ENCODE results near the gene KCNA10. TPM values are rescaled to one million over a fixed set of nuclear protein-coding genes. Genes with fewer than 3 reads are reported as not detected.
A peak's percentile ranks its signal among the peaks of the same experiment; 100 is the strongest.

Gene KCNA10
- total RNA-seq, 2 donors from 2014 or later, result not detected

DNA sequence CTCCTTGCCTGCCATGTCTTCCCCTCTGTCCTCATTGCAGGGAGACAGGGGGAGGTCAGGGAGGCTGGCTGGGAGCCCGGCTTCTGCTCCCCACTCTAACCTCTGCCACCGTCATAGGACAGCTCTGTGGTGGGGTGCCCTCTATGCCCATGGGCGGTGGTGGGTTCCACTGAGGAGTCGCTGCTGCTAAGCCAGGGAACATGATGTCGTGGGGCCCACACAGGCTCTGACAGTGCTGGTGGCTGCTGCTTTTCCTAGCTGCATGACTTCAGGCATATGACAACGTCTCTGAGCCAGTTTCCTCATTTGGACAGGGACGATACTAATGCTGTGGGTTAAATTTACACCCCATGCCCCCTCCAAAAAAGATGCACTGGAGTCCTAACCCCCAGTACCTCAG lies 14.7 kb downstream of the KCNA10 start:
- Mint-ChIP-seq H3K27me3 (peaks cover 8 to 27% of the 10 kb centered on the region in 2 donors), H3K36me3 (no peaks in the 10 kb centered on the region), H3K27ac (no peak overlapping the region), H3K9me3 (no peaks in the 10 kb centered on the region), H3K4me3 (no peak overlapping the region), H3K4me1 (ENCODE audit: low read depth in 2 of 2) (no peaks in the 10 kb centered on the region)
- ATAC-seq (no peak), DNase-seq (ENCODE audit: low spot score) (no peak)

DNA sequence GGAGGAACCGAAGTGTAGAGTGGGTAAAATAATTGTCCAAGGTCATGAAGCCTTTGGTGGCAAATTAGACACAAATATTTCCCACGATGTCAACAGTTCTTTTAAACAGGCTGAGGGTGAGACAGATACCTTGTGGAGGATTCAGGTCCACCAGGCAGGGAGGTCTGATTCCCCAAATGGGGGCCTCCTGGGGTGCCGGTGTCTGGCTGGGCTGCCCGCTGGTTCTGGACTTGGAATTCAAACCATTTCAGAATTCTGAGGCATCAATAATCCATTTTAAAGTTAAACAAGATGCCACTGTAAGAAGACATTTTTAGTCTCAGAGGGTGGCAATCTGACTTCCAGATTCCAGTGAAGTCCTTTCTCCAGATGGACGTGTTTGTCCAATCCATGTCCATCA lies 15.5 kb downstream of the KCNA10 start:
- peaks cover 8 to 27% of the 10 kb centered on the region in 2 donors for H3K27me3 Mint-ChIP-seq
- no peaks in the 10 kb centered on the region for H3K4me1 Mint-ChIP-seq (ENCODE audit: low read depth in 2 of 2)
- H3K4me3 Mint-ChIP-seq, result no peak overlapping the region
- ATAC-seq (no peak), DNase-seq (ENCODE audit: low spot score) (no peak)
- no peaks in the 10 kb centered on the region for H3K9me3 Mint-ChIP-seq
- H3K27ac Mint-ChIP-seq, result no peak overlapping the region
- H3K36me3 Mint-ChIP-seq, result no peaks in the 10 kb centered on the region

- H3K4me3 Mint-ChIP-seq, result no peak overlapping the region
- ATAC-seq, result no peak
- H3K27me3 Mint-ChIP-seq, result peaks cover 8 to 26% of the 10 kb centered on the region in 2 donors
- no peak for DNase-seq (ENCODE audit: low spot score)
- no peaks in the 10 kb centered on the region for H3K36me3 Mint-ChIP-seq
- no peaks in the 10 kb centered on the region for H3K4me1 Mint-ChIP-seq (ENCODE audit: low read depth in 2 of 2)
- H3K27ac Mint-ChIP-seq, result no peak overlapping the region
- no peaks in the 10 kb centered on the region for H3K9me3 Mint-ChIP-seq
Observed at GRCh38 chr1:110502402-110503151, 16.4 kb downstream of the KCNA10 start.

GRCh38 chr1:110501488-110502132 lies 17.4 kb downstream of the KCNA10 start:
- Mint-ChIP-seq H3K36me3 (no peaks in the 10 kb centered on the region), H3K27me3 (peaks cover 6 to 17% of the 10 kb centered on the region in 2 donors), H3K4me3 (no peak overlapping the region), H3K27ac (no peak overlapping the region), H3K4me1 (ENCODE audit: low read depth in 2 of 2) (no peaks in the 10 kb centered on the region), H3K9me3 (no peaks in the 10 kb centered on the region)
- ATAC-seq, result no peak
- no peak for DNase-seq (ENCODE audit: low spot score)

DNA sequence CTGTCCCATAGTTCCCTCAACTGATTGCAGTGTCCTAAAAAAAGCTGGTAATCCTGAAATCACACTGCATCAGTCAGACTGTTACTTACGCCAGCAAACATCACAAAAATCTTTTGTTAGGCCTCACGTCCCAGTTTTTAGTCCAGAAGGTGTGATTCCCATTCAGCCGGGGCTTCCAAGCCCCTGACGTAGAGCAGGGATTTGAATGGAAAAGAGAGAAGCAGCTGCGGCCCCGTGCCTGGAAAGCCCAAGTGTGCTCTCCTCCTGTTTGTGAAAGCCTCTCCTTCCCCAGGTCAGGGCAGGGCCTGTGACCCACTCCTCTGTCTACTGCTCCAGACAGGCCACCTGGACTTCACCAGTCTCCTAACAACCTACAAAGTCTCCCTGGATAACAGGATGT lies 20.7 kb downstream of the KCNA10 start:
- no peaks in the 10 kb centered on the region for H3K9me3 Mint-ChIP-seq
- peaks cover 6 to 17% of the 10 kb centered on the region in 2 donors for H3K27me3 Mint-ChIP-seq
- no peak overlapping the region for H3K27ac Mint-ChIP-seq
- no peaks in the 10 kb centered on the region for H3K36me3 Mint-ChIP-seq
- no peak overlapping the region for H3K4me3 Mint-ChIP-seq
- H3K4me1 Mint-ChIP-seq (ENCODE audit: low read depth in 2 of 2), result no peaks in the 10 kb centered on the region
- DNase-seq (ENCODE audit: low spot score) (no peak), ATAC-seq (no peak)

GRCh38 chr1:110495926-110496600 lies 22.9 kb downstream of the KCNA10 start:
- no peak overlapping the region for H3K4me3 Mint-ChIP-seq
- peak; percentile 51 to 71 for ATAC-seq
- H3K36me3 Mint-ChIP-seq, result no peaks in the 10 kb centered on the region

DNA sequence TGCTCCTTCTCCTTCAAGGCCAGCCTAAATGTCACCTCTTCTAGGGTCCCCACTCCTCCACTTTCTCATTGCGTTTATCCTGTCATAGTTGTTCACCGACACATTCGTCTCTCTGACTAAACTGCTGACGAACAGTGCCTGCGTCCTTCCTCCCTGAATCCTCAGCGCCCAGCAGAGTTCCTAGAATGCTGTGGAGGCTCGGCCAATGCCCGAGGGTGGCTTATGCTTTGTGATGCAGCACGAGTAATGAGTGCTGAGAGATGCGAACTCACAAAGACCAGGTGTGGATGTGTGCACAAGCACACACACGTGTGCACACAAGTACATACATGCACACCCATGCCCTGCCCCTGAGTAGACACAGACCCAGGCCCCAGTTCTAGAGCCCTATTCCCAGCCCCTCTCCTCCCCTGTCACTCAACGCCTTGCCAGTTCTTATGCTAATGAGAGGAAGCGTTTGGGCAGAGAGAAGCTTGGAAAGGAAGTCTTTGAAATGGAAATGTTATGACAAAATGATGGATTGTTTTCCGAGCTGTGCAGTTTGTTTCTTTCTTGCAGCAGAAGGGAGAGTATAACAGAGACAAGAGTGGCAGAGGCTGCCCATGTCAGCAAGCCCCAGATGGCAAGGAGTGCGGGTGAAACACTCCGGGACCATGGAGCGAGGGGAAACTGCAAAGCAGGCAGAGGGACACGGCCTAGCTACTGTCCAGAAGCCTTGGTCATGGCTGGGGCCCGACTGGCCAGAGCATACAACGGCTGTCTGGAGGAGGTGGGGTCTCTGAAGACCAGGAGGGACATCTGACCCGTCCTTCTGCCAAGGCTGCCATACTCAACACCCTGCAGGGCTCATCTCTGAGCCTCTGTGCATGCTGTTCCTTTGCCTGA lies 24.2 kb downstream of the KCNA10 start:
- Mint-ChIP-seq H3K27ac (no peak overlapping the region), H3K27me3 (no peaks in the 10 kb centered on the region), H3K36me3 (no peaks in the 10 kb centered on the region), H3K4me1 (ENCODE audit: low read depth in 2 of 2) (no peaks in the 10 kb centered on the region), H3K4me3 (no peak overlapping the region), H3K9me3 (no peaks in the 10 kb centered on the region)
- no peak for ATAC-seq
- DNase-seq (ENCODE audit: low spot score), result no peak

More at GRCh38 chr1:110495926-110496600, 22.9 kb downstream of the KCNA10 start:
- H3K27me3 Mint-ChIP-seq, result peaks cover 0 to 7% of the 10 kb centered on the region in 2 donors
- peak; percentile 71 for DNase-seq (ENCODE audit: low spot score)
- H3K27ac Mint-ChIP-seq, result no peak overlapping the region
- H3K9me3 Mint-ChIP-seq, result no peaks in the 10 kb centered on the region
- no peaks in the 10 kb centered on the region for H3K4me1 Mint-ChIP-seq (ENCODE audit: low read depth in 2 of 2)

GRCh38 chr1:110494036-110494435 lies 24.9 kb downstream of the KCNA10 start:
- Mint-ChIP-seq H3K27ac (no peak overlapping the region), H3K9me3 (no peaks in the 10 kb centered on the region), H3K4me1 (ENCODE audit: low read depth in 2 of 2) (no peaks in the 10 kb centered on the region), H3K4me3 (no peak overlapping the region), H3K27me3 (no peaks in the 10 kb centered on the region), H3K36me3 (no peaks in the 10 kb centered on the region)
- no peak for DNase-seq (ENCODE audit: low spot score)
- ATAC-seq, result no peak

DNA sequence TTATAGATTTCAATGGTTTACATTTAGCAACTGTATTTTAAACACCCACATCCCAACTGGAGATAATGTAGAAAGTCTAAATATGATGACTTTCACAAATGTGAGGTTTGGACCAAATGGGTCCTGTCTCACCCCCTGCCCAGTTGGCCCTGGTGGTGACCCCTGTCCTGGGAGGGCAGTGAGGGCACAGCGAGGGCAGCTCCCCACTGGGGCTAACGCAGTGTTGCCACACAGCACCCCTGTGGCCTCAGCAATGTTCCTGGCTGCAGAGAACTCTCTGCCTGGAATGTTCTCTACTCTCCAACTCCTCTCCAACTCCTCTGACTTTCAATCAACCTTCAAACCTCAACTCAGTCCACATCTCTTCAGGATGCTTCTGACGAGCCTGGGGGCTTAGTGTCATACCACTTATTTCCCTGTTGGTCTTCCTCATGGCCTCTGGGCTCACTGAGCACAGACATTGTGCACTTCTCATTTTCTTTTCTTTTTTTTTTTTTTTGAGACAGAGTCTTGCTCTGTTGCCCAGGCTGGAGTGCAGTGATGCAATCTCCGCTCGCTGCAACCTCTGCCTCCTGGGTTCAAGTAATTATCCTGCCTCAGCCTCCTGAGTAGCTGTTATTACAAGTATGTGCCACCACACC lies 25.8 kb downstream of the KCNA10 start:
- Mint-ChIP-seq H3K27ac (no peak overlapping the region), H3K9me3 (no peaks in the 10 kb centered on the region), H3K36me3 (no peaks in the 10 kb centered on the region), H3K27me3 (no peaks in the 10 kb centered on the region), H3K4me3 (no peak overlapping the region), H3K4me1 (ENCODE audit: low read depth in 2 of 2) (no peaks in the 10 kb centered on the region)
- DNase-seq (ENCODE audit: low spot score) (no peak), ATAC-seq (no peak)

GRCh38 chr1:110492573-110492972 lies 26.4 kb downstream of the KCNA10 start:
- no peak for DNase-seq (ENCODE audit: low spot score)
- no peak for ATAC-seq
- Mint-ChIP-seq H3K4me1 (ENCODE audit: low read depth in 2 of 2) (no peaks in the 10 kb centered on the region), H3K27ac (no peak overlapping the region), H3K4me3 (no peak overlapping the region), H3K36me3 (no peaks in the 10 kb centered on the region), H3K27me3 (no peaks in the 10 kb centered on the region), H3K9me3 (no peaks in the 10 kb centered on the region)

DNA sequence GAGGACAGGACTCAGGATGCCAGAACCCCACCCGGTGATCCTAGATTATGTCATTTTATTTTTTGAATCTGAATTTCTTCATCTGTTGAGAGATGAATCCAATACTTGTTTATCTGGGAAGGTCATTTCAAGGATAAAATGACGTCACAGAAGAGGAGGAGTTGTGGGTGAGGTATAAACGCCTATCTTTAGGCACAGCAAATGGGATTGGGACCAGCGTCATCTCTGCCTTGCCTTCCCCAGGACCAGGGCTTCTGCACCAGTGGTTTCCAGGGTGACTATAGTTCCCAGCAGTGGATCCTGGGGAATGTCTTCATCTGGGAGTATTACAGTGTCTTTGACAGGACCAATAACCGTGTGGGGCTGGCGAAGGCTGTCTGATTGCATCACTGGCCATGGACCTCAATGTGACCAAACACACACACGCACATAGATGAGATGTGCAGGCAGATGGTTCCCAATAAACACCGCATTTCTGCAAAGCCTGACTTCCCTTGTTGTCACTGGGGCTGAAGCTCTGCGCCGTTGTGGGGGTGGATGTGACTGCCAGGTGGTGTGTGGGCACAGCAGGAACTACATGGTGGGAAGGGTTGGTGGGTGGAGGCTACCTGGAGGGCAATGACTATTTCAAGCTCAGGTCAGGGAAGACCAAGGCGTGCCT lies 28.1 kb downstream of the KCNA10 start:
- Mint-ChIP-seq H3K9me3 (no peaks in the 10 kb centered on the region), H3K27ac (peak overlapping the region in 1 of 2 donors; percentile 13), H3K4me3 (no peak overlapping the region), H3K27me3 (no peaks in the 10 kb centered on the region), H3K4me1 (ENCODE audit: low read depth in 2 of 2) (no peaks in the 10 kb centered on the region), H3K36me3 (no peaks in the 10 kb centered on the region)
- no peak for DNase-seq (ENCODE audit: low spot score)
- no peak for ATAC-seq

- DNase-seq (ENCODE audit: low spot score) (no peak), ATAC-seq (no peak)
- Mint-ChIP-seq H3K4me1 (ENCODE audit: low read depth in 2 of 2) (no peaks in the 10 kb centered on the region), H3K27me3 (peaks cover 3 to 8% of the 10 kb centered on the region in 2 donors), H3K27ac (no peak overlapping the region), H3K9me3 (no peaks in the 10 kb centered on the region), H3K36me3 (no peaks in the 10 kb centered on the region), H3K4me3 (no peak overlapping the region)
Observed at GRCh38 chr1:110489973-110490542, 28.9 kb downstream of the KCNA10 start.
